Activated effector memory CD4-positive, alpha-beta T cell treated with anti-CD3 and anti-CD28 coated beads, Interleukin-2, amount 50 U/mL, for 16 hours (primary cell): ENCODE results near the gene PTTG1.
A peak's percentile ranks its signal among the peaks of the same experiment; 100 is the strongest.

ENCODE experiments used
- DNase-seq: peaks from one replicate; pipeline ENCODE4 v3.0.0-alpha.2; 2020

Gene PTTG1

DNA sequence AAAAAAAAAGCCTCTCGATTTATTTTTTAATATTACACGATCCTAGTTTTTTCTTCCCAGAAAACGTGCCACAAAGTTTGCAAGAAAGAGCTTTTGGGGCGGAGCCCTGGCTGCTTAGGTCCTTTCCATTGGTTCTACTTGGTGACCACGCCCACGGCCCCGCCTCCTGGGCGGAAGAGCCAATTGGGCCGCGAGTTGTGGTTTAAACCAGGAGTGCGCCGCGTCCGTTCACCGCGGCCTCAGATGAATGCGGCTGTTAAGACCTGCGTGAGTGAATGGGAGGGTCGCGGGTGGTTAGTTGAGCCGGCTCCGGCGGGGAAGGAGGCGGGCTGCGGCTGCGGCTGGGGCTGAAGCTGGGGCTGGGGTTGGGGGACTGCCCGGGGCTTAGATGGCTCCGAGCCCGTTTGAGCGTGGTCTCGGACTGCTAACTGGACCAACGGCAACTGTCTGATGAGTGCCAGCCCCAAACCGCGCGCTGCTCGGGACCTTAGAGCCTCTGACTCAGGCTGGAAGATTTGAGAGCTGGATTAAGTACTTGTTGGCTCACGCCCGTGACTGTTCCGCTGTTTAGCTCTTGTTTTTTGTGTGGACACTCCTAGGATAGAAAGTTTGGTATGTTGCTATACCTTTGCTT is at the start of gene PTTG1:
PTTG1 (plus strand) TSS at position 231 of the 634 bp plus-strand sequence. CDS start 458 bp downstream, outside the sequence.
- peak; percentile 97 for DNase-seq

GRCh38 chr5:160375166-160375565 is 46.5 kb upstream of the PTTG1 start:
- no peak for DNase-seq

- DNase-seq = no peak
Measured at GRCh38 chr5:160375701-160376100, 46.0 kb upstream of the PTTG1 start.

DNA sequence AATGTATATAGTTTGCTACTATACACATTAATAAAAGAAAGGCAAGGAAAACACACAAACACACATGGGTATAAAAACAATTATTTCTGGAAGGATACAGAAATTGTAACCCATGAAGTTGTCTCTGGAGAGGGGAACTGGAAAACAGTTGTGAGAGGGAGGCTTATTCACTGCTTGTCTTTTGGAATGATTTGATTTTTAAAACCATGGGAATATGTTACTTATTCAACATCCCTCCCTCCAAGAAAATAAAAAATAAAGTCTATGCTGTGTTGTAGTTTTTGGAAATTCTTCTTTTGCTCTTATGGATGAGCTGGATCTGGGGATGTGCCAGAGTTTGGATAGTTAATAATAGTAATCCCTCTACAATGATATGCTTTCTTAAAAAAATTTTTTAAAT is 45.2 kb upstream of the PTTG1 start:
- DNase-seq = no peak

- no peak for DNase-seq
Measured at GRCh38 chr5:160377651-160378050, 44.0 kb upstream of the PTTG1 start.

- DNase-seq = no peak
Measured at GRCh38 chr5:160378330-160378729, 43.3 kb upstream of the PTTG1 start.

- no peak for DNase-seq
Measured at GRCh38 chr5:160379511-160379910, 42.1 kb upstream of the PTTG1 start.

GRCh38 chr5:160380041-160380440 is 41.6 kb upstream of the PTTG1 start:
- DNase-seq = no peak

GRCh38 chr5:160382346-160382745 is 39.3 kb upstream of the PTTG1 start:
- DNase-seq = no peak

DNA sequence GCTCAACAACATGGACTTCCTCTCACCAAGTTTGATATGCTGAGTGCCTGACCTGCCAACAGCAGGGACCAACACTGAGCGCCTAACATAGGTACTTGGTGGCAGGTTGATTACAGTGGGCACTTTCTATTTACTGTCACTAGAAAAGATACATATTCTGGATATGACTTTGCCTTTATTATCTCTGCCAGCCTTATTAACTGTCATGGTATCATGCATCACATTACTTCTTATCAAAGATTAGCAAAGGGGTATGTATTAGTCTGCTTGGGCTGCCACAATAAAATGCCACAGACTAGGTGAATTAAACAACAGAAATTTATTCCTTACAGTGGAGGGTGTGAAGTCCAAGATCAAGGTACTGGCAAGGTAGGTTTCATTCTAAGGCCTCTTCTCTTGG is 37.0 kb upstream of the PTTG1 start:
- no peak for DNase-seq

DNA sequence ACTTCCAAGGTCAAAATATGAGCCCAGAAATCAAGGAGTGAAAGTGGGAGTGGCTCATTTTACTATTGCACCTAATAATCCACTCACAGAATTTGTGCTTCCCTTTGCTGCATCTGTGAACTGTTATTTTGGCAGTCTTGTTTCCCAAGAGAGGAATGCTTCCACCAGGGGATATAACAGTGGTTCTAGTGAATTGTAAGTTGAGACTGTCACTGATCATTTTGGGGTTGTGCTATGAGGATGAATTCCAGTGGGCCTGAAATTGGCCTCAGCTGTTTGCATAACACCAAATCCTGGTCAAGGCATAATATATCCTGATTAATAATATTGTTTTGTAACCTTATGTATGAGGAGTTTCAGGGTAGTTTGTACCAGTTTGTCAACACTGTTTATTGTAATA is 36.2 kb upstream of the PTTG1 start:
- no peak for DNase-seq

DNA sequence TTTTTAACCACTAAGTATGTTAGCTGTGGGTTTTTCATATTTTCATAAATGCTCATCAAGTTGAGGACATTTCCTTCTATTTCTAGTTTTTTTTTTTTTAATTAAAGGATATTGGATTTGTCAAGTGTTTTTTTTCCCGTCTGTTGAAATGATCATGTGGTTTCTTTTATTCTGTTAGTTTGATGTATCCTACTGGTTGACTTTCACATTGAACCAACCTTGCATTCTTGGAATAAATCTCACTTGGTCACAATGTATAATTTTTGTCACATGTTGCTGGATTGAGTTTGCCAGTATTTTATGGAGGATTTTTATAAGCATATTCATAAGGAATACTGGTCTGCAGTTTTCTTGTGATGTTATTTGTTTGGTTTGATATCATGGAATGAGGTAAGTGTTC is 34.2 kb upstream of the PTTG1 start:
- DNase-seq = no peak

DNA sequence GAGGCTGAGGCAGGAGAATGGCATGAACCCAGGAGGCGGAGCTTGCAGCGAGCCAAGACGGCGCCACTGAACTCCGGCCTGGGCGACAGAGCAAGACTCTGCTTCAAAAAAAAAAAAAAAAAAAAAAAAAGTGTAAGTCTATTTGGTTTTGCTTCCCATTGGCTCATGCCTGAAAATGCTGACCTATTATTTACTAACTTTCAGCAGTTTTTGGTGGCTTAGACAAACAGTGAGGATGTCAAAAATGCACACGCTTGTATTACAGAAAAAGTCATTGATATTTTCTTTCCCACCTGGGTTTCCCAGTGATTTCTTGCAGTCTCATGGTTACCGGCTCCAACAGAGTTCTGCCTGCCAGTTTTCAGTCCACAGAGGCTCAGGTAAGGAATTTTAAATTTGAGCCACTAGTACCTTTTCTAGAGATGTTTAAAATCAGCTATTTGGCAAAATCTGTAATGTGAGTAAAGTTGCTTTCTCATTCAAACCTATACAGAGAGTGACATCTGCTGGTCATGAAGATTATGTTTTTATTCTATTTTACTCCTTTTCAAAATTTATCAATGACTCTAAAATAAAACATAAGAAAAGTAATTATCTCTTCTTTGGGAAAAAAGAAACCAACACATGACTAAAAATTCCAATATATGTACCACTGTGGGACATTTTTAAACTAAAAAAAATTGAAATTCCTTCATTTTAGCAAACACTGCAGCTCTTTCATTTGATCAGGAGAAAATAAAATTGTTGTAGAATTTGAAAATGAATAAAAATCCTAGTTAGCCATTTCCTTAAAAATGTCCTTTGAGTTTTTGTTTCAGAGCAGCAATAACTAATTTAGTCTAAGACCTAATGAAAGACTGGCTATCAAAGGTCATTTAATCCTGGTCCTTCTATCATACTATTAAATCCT is 30.6 kb upstream of the PTTG1 start:
- no peak for DNase-seq

GRCh38 chr5:160395111-160395510 is 26.5 kb upstream of the PTTG1 start:
- no peak for DNase-seq

GRCh38 chr5:160397492-160397891 is 24.2 kb upstream of the PTTG1 start:
- DNase-seq = no peak

GRCh38 chr5:160398806-160399205 is 22.8 kb upstream of the PTTG1 start:
- no peak for DNase-seq

DNA sequence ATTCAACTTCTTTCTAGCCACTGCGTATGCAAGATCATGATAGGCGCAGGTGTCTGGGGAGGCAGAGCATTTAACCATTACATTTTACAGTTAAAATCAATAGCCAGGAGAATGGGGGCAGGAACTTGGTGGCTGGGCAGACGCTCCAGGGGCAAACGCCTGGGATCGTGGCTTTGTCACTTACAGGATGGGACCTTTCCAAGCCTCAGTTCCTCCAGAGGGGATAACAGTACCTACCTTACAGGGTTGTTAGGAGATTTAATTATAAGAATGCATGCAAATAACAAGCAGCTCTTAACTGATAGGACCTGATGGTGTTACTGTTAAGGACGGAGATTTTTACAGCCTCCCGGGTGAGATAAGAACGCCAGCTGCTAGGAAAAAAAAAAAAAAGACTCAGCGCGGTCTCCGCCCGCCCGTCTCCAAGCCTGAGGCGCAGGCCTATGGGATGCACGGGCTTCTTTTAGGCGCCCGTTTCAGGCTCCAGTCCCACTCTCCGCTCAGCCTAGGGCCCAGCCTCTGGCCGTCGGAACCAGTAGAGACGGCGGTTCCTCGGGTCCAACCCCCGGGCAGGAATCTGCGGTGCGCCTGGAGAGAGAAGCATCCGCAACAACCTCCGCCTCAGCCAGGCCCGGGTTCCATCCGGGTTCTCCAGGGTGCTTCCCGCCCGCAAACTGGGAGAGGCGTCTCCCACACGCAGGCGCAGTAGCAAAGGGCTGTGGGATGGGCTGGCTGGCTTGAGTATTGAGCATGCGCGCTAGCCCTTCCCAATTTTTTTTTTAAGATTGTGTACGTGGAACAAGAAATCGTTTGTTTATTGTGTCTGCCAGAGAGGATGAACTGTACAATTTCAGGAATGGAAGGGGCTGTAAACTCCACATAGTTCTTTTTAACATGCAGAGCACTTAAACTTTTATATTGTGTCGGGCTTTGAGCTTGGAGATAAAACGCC is 22.0 kb upstream of the PTTG1 start, which contains the start of gene FAM200C:
FAM200C (minus strand) TSS at position 653 of the 952 bp plus-strand sequence. CDS start 4,564 bp downstream, outside the sequence.
- peak; percentile 87 for DNase-seq

GRCh38 chr5:160418561-160419457 is 2.8 kb upstream of the PTTG1 start, which contains the start of gene SLU7:
Gene SLU7 (minus strand): TSS chr5:160419081. CDS start chr5:160415294, 3,787 bp downstream.
- peak; percentile 98 for DNase-seq

- no peak for DNase-seq
Measured at GRCh38 chr5:160419458-160420330, 2.0 kb upstream of the PTTG1 start.

GRCh38 chr5:160420331-160420610 is 1.4 kb upstream of the PTTG1 start:
- DNase-seq = no peak

DNA sequence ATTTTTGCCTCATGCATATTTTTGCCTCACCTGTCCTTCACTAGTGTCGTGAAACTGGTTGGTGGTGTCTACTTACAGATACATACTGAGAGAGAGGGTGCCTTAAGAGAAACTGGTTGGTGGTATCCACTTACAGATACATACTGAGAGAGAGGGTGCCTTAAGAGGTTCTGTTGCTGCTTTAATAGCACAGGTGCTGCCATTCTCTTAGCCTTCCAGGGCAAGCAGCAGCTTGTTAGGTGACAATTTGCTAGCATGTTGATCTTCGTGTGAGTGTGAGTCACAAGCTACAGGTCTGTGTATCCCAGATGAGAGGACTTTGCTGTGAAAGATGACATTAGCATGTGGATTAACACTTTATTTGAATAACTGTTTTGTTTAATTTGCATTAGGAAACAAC is 1.4 kb downstream of the PTTG1 start:
- no peak for DNase-seq
